Adrenal gland (tissue), 5 donors: Measurements from ENCODE around the gene IL6R.

ENCODE experiments used
- CTCF ChIP-seq, 6 experiments: fragments of 450-650 bp in 4 of 6; fragments of 200-600 bp in 2 of 6; sonication (generic) in 1 of 6; IDR thresholded peaks; 1 replicate in 5 of 6; 2 replicates in 1 of 6; pipeline versions ENCODE4 v1.5.1 to v1.8.0; 2016 to 2021; ENCODE audit warnings: antibody characterized with exemption in 6 of 6, mild to moderate bottlenecking in 2 of 6, moderate library complexity in 1 of 6
- POLR2A ChIP-seq, 2 donors: fragments of 450-650 bp; IDR thresholded peaks; one replicate each; pipeline ENCODE4 v1.6.1; 2017; ENCODE audit warnings: antibody characterized with exemption in 2 of 2, mild to moderate bottlenecking in 2 of 2, moderate library complexity in 1 of 2
- donor health status: DM: no; HTN: no; CAD: no.

- no peak for TF ChIP-seq CTCF (IDR thresholded peaks at IDR 0.05)
- TF ChIP-seq POLR2A (IDR thresholded peaks at IDR 0.05) = no peak
Observed at GRCh38 chr1:154490317-154490716, 85.2 kb downstream of the IL6R start.
